HG03095 (cell line): ENCODE data around the gene GNB5.

Experiments used
- ATAC-seq: cut with Tn5 transposase; IDR thresholded peaks from one replicate; pipeline ENCODE4 v1.9.1; 2021; ENCODE audit warnings: moderate library complexity; ENCODE audit not compliant: unreplicated experiment

GNB5 gene

DNA sequence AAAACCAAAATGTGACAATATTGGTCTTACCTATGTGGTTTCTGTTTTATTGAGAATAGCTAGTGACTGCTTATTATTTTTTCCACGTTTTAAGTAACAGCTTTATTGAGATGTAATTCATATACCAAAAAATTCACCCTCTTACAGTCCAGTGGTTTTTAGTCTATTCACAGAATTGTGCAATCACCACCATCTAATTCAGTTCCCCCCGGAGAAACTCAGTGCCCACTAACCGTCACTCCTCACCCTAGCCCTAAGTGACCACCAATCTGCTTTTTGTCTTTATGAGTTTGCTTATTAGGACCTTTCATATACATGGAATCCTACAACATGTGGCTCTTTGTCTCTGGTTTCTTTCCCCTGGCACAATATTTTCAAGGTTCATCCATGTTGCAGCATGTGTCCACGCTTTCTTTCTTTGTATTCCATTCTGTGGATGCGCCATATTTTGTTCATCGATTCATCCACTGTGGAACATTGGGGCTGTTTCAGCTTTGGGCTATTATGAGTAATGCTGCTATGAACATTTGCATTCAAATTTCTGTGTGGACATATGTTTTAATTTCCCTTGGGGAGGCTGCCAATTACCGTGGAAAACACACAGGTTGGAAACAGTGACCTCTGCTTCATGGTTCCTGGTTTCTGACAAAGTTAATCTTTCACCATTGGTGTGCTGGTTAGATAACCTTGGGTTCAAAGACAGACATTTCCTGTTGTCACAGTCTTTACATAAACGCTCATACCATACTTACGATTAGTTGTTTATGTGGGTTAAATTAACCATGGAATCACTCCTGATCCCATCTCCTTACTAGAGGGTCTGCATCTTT is 75.4 kb downstream of the GNB5 start:
- no peak for ATAC-seq

GRCh38 chr15:52114261-52115055 is 76.7 kb downstream of the GNB5 start:
- no peak for ATAC-seq

- no peak for ATAC-seq
Observed at GRCh38 chr15:52113708-52114107, 77.5 kb downstream of the GNB5 start.

DNA sequence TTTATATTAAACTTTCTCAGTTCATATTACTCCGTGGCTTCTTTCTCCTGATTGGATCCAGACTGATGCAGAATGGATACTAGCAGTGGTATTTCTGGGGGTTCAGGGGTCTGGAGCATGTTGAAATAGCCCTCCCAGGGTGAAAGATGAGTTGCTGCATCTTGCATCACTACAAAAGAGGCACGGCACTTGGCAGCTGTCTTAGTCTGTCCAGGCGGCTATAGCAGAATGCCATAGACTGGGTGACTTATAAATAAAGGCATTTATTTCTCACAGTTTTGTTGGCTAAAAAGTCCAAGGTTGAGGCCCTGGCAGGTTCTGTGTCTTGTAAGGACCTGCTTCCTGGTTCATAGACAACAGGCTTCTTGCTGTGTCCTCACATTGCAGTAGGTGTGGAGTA is 78.0 kb downstream of the GNB5 start:
- ATAC-seq: no peak

DNA sequence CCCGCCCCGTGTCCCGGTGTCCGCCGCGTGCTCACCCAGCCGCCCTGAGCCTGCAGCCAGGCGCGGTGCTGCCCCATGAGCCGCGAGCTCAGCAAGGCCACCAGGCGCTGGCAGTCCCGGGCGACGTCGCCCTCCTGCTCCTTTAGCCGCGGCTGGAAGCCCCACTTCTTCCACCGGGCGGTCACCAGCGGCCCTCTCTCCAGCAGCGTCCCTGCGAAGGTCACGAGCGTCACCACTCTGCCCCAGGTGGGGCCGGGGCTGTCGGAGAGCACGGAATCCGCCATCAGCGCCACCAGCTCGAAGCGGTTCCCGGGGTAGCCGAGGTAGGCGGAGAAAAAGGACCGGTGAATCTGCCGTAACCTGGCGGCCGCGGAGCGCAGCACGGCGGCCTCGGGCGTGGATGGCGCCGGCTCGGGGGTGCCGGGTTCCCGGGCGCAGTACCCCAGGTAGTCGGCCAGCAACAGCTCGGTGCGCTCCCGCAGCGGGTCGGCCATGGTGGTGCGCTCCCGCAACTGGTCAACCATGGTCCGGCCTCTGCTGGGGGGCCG is 78.9 kb downstream of the GNB5 start:
- ATAC-seq: no peak

DNA sequence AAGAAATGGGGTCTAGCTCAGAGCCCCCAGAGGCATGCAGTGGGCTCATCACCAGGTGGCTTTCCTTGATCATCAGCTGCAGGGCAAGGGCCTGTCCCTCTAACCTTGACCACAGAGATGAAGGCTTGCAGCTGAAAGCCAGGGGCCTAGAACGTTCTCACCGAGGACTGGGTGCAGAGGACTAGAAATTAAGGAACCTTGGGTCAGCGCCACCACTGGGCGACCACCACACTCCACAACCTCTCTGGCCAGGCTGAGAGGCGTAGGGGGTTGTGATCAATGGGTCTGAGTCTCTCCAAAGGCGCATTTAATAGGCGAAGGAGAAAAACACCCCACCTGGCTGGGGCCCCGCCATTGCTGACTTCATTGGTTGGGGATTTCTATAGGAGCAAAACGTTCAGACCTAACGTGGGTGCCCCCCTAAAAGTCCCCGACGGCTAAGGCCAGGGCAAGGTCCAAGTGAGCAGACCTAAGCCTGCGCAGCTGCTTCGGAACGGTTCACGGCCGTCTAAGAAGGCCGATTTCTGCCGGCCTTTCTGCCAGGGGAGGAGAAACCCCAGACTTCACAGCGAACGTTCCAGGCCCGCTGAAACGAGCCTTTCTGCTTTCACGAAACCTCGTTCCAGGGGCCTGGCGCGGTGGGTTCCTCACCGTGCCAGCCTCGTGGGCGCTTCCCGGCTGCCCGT is 79.5 kb downstream of the GNB5 start:
- ATAC-seq: no peak

GRCh38 chr15:52109559-52110451 is 81.4 kb downstream of the GNB5 start:
- ATAC-seq: peak; percentile 52

DNA sequence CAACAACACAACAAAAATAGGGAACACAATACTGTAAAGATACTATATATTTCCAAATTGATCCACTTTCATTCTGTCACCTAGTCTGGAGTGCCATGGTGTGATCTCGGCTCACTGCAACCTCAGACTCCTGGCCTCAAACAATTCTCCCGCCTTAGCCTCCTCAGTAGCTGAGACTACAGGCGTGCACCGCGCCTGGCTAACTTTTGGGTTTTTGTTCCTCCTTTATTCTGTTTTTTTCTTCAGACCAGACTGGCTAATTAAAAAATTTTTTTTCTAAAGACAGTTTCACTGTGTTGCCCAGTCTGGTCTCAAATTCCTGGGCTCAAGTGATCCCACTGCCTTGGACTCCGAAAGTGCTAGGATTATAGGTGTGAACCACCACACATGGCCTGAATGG is 84.0 kb downstream of the GNB5 start:
- no peak for ATAC-seq

- no peak for ATAC-seq
Observed at GRCh38 chr15:52106641-52107040, 84.6 kb downstream of the GNB5 start.

DNA sequence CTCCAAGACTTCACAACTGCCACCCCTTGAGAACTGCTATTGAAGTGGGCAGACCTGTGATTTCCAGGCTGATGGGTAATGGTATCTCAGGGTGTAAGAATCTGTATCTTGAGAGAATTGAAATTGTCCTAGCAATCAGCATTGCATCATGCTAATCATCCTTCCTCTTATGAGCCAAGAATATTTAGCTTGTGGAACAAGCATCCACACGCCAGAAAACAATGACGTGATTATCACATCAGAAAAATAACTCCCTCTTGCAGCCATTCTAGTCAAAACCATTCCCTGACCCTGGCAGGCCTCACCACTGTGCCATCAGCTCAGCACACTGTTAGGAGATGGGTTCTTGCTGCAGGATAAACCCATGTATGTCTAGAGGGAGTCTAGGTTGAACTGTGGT is 85.3 kb downstream of the GNB5 start:
- no peak for ATAC-seq

GRCh38 chr15:52104532-52105004 is 86.6 kb downstream of the GNB5 start:
- ATAC-seq: no peak

DNA sequence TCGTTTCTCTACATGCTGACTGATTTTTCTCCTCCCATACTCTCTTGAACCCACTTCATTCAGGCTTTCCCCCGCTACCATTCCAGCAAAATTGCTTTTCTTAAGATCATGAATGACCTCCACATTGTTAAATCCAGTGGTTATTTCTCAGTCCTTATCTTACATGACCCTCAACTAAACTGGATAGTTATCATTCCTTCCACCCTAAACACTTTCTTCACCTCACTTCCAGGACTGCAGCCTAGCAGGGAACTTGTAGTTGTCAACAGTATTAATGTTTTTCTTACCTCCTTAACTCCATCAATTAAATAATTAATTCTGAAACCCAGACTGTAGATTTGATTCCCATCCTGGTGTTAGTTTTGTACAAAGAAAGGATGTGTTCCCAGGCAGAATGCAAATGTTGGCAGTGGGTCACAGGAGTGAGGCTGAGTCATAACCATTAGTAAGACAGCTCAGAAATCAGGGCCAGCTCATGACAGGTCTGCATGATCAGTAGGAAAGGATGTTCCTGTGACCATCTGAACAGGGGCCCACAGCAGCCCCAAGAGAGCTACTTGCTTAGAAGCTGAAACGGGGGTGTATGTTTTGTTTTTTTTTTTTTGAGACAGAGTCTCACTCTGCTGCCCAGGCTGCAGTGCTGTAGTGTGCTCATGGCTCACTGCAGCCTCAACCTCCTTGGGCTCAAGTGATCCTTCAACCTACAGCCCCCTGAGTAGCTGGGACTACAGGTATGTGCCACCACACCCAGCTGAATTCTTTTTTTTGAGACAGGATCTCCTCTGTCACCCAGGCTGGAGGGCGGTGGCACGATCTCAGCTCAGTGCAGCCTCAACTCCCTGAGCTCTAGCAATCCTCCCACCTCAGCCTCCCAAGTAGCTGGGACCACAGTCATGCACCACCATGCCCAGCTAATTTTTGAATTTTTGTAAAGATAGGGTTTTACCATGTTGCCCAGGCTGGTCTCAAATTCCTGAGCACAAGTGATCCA is 87.7 kb downstream of the GNB5 start:
- ATAC-seq: peak; percentile 77

- no peak for ATAC-seq
Observed at GRCh38 chr15:52102463-52102862, 88.7 kb downstream of the GNB5 start.

DNA sequence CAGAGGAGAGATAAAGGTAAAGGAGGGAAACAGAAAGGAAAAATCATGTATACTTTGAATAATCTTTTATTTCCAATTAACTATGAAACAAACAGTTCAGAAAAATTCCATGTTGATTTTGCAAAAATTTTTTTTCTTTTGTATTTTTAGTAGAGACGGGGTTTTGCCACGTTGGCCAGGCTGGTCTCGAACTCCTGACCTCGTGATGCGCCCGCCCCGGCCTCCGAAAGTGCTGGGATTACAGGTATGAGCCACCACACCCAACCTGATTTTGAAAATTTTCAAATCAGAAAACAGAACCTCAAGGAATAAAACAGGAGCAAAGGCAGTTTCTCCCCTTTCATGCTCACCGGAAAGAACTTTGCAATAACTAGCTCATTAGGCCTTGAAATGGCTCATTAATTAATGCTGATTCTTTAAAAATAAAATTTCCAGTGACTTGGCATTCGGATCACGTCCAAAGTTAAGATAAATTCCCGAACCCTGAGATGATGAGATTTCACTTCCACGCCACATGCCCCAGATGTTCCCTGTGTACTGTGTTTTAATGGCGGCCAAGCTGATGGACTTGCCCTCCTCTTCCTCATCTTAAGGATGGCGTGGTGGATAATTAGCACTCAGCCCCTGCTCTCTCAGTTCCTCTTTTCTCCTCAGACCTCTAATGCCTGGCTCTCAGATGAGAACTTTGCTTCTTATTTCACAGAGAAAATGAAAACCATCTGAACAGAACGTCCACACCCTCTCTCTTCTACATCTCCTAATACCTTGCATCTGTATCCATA is 89.5 kb downstream of the GNB5 start:
- no peak for ATAC-seq

- ATAC-seq: no peak
Observed at GRCh38 chr15:52100807-52101442, 90.3 kb downstream of the GNB5 start.

GRCh38 chr15:52099651-52100272 is 91.4 kb downstream of the GNB5 start:
- no peak for ATAC-seq

DNA sequence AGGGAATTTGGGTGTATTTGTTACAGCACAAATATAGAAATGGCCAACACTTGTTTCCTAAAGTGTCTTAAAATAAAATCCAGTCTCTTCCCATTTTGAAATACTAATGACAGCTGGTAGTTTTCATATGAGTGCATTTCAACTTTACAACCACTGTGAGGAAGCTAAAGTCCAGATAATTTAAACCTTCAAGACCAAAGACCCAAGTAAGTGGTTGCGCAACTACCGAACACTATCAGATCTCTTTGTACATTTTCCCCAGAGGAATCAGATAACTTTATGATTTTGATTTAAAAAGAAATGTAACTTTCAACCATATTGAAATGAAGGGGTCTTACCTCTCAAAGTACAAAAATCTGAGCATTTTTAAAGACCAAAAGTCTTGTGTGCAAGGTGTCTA is 92.9 kb downstream of the GNB5 start:
- no peak for ATAC-seq
